Measurements from ENCODE around the gene GGA1. TPM values are rescaled to one million over a fixed set of nuclear protein-coding genes. Genes with fewer than 3 reads are reported as not detected.
A peak's percentile ranks its signal among the peaks of the same experiment; 100 is the strongest.
"Not testable (repeated sequence)": the region's sequence is repeated elsewhere in the genome, so short reads cannot be mapped to it uniquely, and the experiment has no call there.

Gene GGA1
- total RNA-seq, 1 experiment from 2014 or later: 34.1 TPM

DNA sequence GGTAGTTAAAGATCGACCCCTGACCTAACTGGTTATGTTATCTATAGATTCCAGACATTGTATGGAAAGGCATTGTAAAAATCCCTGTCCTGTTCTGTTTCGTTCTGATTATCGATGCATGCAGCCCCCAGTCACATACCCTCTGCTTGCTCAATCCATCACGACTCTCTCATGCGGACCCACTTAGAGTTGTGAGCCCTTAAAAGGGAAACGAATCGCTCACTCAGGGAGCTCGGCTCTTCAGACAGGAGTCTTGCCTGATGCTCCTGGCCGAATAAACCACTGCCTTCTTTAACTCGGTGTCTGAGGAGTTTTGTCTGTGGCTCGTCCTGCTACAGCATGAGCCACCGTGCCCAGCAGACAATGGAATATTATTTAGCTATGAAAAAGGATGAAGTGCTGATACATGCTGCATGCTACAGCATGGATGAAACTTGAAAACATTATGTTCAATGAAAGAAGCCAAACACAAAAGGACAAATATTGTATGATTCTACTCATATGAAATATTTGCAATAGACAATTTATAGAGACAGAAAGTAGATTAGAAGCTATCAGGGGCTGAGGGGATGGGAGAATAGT, 16.7 kb upstream of the GGA1 start:
- no peak overlapping the region for H3K4me3 ChIP-seq
- no peak for DNase-seq
- peaks cover 4% of the 10 kb centered on the region; the same call in 1 of the 2 replicates for H3K27me3 ChIP-seq
- no peaks in the 10 kb centered on the region for H3K36me3 ChIP-seq
- no peaks in the 10 kb centered on the region for H3K4me1 ChIP-seq
- no peaks in the 10 kb centered on the region for H3K9me3 ChIP-seq (replicated peaks)
- H3K27ac ChIP-seq: no peak overlapping the region

DNA sequence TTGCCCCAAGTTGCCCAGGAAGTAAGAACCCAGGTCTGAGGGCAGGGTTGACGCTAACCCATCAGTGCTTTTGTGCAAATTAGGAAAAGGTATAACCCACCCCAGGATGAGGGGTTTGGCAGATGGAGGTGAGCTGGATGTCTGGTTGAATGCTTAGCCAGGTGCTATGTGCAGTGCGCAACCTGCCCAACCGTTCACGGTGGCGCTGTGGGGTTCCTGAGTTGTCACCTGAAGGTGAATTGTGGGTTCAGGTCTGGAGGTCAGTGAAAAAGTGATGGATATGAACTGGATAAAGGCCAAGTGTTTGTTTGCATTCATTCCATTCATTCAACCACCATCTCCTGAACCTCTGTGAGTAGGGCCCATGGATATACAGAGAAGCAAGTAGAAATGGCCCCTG, 14.4 kb upstream of the GGA1 start:
- no peaks in the 10 kb centered on the region for H3K36me3 ChIP-seq

DNA sequence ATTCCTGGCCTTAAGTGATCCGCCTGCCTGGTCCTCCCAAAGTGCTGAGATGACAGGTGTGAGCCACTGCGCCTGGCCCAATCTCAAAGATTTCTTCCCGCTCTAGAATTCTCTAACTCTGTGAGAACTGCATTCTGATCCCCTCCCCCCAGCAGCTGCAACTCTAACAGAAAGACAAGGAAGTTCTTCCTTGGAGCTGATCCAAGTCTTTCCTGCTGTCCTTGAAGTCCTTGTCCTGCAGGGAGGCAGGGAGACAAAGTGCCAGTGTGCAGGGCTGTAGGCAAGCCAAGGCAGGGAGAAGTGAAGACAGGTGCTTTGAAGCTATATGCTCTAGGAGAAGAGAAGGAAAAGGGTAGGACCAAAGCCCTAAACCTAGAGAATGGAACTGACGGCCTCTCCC, 9.5 kb upstream of the GGA1 start:
- peak; percentile 84 to 92 for DNase-seq
- H3K27ac ChIP-seq: no peak overlapping the region
- no peaks in the 10 kb centered on the region for H3K27me3 ChIP-seq
- H3K9me3 ChIP-seq (replicated peaks): no peaks in the 10 kb centered on the region
- H3K4me1 ChIP-seq: peaks cover 6% of the 10 kb centered on the region; the same call in 1 of the 2 replicates
- no peaks in the 10 kb centered on the region for H3K36me3 ChIP-seq
- H3K4me3 ChIP-seq: no peak overlapping the region

More for the DNA sequence above, 14.4 kb upstream of the GGA1 start:
- no peak overlapping the region for H3K4me3 ChIP-seq
- no peaks in the 10 kb centered on the region for H3K9me3 ChIP-seq (replicated peaks)
- H3K4me1 ChIP-seq: peaks cover 3% of the 10 kb centered on the region; the same call in 1 of the 2 replicates
- DNase-seq: no peak
- no peaks in the 10 kb centered on the region; the same call in 1 of the 2 replicates for H3K27me3 ChIP-seq
- no peak overlapping the region for H3K27ac ChIP-seq

DNA sequence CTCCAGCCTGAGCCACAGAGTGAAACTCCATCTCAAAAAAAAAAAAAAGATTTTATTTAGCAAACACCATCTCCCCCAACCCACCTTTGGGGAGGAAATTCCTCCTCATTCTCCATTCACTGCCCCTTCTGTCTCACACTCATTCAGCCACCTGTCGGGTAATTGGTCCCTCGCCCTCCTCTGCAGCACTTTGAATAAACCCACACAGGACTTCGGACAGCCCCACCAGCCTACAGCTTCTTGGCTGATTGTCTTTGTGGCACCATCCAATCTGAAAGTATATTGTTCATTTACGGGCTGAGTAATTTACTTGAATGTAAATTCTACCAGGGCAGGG, 7.5 kb upstream of the GGA1 start:
- no peak for DNase-seq
- H3K27me3 ChIP-seq: peaks cover 6% of the 10 kb centered on the region; the same call in 1 of the 2 replicates
- no peaks in the 10 kb centered on the region for H3K36me3 ChIP-seq
- H3K27ac ChIP-seq: no peak overlapping the region
- no peaks in the 10 kb centered on the region for H3K9me3 ChIP-seq (replicated peaks)
- no peak overlapping the region for H3K4me3 ChIP-seq
- H3K4me1 ChIP-seq: peaks cover 6% of the 10 kb centered on the region; the same call in 1 of the 2 replicates

DNA sequence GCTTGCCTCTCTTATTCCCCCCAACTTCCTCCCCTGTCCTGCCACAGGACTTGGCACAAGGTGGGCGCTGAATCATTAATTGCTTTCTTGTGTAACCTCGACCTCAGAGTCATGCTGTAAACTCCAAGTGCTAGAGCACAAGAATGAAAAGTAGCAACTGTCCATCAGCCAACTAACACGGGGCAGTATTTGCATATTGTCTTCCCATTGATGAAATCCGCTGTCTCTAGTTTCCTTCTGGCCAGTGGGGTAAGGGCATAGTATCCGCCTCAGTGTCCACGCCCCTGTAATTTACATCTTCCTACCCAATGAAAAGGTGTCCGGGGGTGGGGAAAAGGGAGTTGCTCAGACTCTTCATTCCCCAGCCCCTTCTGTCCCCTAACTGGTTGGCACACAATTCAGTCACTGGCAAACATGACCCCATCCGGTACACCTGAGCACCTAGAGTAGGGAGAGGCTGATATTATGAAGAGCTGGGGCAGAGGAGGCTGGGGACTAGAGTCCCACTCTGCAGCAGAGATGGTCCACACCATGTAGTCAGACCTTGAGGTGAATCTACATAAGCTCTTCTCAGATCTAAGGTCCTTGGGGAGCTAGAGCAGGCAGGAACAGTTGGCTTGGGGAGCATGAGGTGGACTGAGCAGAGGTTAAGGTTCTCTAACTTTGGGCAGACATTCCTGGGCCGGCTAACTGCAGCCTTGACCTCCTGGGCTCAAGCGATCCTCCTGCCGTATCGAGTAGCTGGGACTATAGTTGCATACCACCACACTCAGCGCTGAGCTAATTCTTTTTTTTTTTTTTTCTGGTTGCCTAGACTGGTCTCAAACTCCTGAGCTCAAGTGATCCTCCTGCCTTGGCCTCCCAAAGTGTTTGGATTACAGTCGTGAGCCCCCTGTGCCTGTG, 6.8 kb upstream of the GGA1 start:
- no peaks in the 10 kb centered on the region for H3K9me3 ChIP-seq (replicated peaks)
- peaks cover 6% of the 10 kb centered on the region; the same call in 1 of the 2 replicates for H3K4me1 ChIP-seq
- peak; percentile 36 to 71 for DNase-seq
- H3K36me3 ChIP-seq: no peaks in the 10 kb centered on the region
- peaks cover 6% of the 10 kb centered on the region; the same call in 1 of the 2 replicates for H3K27me3 ChIP-seq
- no peak overlapping the region for H3K27ac ChIP-seq
- no peak overlapping the region for H3K4me3 ChIP-seq

DNA sequence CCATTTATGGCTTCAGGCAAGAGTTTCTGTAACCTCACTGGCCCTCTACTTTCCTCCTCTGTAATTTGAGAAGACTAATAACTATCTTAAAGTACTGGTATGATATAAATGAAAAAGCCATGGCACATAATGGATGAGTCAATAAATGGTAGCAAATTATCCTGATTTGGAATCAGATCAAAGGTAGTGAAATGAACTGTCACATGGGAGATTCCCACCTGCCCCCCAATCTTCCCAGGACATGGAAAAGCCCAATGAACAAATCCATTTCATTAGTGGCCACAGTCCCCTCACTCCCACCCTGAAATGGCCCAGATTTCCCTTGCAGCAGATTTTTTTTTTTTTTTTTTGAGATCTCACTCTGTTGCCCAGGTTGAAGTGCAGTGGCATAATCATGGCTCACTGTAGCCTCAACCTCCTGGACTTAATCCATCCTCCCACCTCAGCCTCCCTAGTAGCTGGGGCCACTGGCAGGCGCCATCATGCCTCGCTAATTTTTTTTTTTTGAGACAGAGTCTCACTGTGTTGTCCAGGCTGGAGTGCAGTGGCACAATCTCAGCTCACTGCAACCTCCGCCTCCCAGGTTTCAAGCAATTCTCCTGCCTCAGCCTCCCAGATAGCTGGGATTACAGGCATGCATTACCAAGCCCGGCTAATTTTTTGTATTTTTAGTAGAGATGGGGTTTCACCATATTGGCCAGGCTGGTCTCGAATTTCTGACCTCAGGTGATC, 5.9 kb upstream of the GGA1 start:
- not testable (repeated sequence) for H3K4me1 ChIP-seq; DNase-seq; H3K27ac ChIP-seq; H3K27me3 ChIP-seq; H3K4me3 ChIP-seq; H3K9me3 ChIP-seq (replicated peaks); H3K36me3 ChIP-seq

DNA sequence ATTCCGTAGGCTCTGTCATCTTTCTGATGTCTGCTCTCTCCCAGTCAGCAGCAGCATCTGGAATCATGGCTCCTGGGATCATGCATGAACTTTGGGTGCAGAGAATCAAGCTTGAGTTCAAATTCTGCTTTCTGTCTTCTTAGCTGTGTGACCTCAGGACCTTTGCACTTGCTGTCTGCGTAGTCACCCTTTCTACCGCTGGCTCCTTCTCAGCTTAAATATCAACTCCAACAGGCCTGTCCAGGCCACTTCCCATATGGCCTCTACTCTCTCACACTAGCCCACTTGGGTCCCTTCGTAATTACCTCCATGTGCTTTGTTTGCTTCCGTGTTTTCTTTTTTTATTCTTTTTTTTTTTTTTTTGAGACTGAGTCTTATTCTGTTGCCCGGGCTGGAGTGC, 4.6 kb upstream of the GGA1 start:
- H3K4me1 ChIP-seq: peaks cover 3% of the 10 kb centered on the region; the same call in 1 of the 2 replicates
- H3K4me3 ChIP-seq: no peak overlapping the region
- peaks cover 6% of the 10 kb centered on the region; the same call in 1 of the 2 replicates for H3K27me3 ChIP-seq
- H3K27ac ChIP-seq: no peak overlapping the region
- no peaks in the 10 kb centered on the region for H3K36me3 ChIP-seq
- H3K9me3 ChIP-seq (replicated peaks): no peaks in the 10 kb centered on the region
- DNase-seq: no peak

DNA sequence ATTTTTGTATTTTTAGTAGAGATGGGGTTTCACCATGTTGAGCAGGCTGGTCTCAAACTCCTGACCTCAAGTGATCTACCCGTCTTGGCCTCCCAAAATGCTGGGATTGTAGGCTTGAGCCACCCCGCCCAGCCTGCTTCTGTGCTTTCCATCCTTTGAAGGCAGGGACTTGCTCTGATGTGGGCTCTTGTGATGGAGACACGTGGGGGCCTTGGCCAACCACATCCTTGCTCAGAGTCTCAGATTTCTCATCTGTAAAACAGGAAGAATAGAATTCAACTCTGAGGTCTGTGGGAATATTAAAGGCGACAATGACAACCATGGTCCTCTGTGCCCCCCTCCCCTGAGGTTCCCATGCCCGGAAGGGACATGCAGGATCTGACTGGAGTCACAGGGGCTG, 3.8 kb upstream of the GGA1 start:
- H3K27me3 ChIP-seq: peaks cover 6% of the 10 kb centered on the region; the same call in 1 of the 2 replicates
- no peak overlapping the region for H3K27ac ChIP-seq
- H3K36me3 ChIP-seq: no peaks in the 10 kb centered on the region
- DNase-seq: no peak
- H3K9me3 ChIP-seq (replicated peaks): no peaks in the 10 kb centered on the region
- no peak overlapping the region for H3K4me3 ChIP-seq
- H3K4me1 ChIP-seq: peaks cover 3% of the 10 kb centered on the region; the same call in 1 of the 2 replicates

DNA sequence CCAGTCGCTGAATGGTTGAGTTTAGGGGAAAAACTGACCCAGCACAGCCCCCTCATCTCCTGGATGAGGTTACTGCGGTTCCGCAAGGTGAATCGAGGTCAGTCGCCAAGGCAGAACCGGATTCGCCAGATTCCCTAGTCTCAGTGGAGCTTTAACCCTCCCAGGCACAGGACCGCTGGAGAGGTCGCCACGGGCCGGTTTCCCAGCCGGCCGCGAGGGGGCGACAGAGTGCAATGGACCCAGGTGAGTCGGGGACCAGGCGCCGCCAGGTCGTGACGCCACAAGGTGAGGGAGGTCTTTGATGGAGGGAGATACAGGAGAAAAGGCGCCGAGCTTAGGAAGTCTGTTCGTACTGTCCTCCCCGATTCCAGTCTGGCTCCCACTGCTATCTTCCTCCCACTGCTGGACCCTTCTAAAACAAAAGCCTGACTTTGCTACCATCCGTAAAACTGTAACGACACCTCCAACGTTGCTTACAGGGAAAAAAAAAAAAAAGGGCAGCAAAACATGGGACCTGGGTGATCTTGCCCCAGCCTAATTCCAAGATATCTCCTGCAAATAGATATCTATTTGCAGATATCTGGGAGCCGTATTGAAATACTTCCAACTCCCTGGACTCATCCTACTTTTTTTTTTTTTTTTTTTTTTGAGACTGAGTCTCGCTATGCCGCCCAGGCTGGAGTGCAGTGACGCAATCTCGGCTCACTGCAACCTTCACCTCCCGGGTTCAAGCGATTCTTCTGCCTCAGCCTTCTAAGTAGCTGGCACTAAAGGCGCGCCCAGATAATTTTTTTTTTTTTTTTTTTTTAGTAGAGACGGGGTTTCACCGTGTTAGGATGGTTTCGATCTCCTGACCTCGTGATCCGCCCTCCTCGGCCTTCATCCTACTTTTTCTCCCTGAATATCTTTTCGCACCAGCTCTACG, 1.4 kb upstream of the GGA1 start:
- peak overlapping the region; percentile 34 for H3K4me3 ChIP-seq
- H3K4me1 ChIP-seq: no peaks in the 10 kb centered on the region
- H3K27ac ChIP-seq: no peak overlapping the region
- peak; percentile 54 to 76 for DNase-seq
- H3K9me3 ChIP-seq (replicated peaks): no peaks in the 10 kb centered on the region
- H3K36me3 ChIP-seq: no peaks in the 10 kb centered on the region
- H3K27me3 ChIP-seq: peaks cover 6% of the 10 kb centered on the region; the same call in 1 of the 2 replicates

DNA sequence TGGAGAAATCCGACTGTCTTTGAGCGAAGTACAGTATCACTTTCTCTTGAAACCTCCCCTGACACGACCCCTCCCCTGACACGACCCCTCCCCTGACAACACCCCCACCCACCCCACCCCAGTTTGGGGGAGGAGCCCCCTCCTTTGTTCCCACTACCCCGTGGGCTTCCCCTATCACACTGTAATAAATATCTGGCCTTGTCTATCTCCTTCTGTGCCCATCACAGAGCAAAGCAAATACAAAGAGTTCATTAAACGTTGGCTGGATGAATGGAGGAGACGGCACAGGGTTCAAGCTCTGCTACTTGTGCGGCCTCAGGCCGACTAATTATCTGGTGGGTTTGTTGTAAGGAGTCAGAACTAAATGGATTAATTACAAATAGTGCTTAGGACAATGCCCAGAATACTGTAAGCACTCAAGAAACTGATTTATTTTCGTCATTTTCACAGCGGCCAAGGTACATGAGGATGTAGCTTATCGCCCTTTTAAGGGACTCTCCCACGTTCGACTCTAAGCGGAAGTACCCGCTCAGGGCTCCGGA, 628 bp upstream of the GGA1 start:
- no peak for DNase-seq
- no peaks in the 10 kb centered on the region for H3K36me3 ChIP-seq

DNA sequence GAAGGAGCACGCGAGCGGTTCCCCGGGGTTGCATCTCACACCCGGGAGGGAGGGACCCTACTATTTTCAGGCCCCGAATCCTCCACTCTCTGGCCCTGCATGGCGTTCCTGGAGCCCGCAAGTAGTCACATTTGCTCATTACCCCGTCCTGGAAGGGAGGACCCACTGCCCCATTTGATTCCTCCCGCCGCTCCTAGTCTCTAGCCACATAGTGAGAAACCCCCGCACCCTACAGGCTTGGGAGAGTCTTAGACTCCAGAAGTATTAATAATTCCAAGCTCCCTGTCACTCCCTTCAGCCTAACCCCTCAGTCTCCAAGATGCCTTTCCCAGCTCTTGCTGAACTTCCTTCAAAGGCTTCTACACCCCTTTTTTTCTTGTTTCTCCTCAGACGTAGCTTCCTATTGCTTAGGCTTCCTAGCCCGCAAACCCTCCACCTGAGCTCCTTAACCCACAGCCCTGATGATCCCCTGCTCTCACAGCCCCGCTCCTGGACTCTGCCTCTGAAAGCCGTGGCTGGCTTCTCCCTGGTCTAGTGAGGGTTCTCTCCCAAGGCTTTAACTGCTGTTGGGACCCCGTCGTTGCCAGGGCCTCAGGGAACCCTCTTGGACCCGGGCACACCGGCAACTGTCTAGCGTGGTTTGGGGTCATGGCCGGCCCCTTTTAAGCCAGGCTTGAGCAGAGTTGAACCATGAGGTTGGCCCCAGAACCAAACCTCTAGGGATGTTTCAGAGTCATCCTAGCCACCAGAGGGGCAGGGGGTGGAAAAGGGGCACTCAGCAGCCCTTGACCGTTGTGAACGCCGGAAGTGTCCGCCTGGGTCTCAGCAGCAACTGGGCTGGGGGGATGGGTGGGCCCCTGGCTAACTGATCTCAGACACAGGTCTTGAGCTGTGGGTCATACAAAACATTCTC, 862 bp downstream of the GGA1 start:
- no peaks in the 10 kb centered on the region for H3K4me1 ChIP-seq
- H3K36me3 ChIP-seq: peaks cover under 1% of the 10 kb centered on the region; the same call in 1 of the 2 replicates
- H3K27me3 ChIP-seq: peaks cover 6% of the 10 kb centered on the region; the same call in 1 of the 2 replicates
- H3K9me3 ChIP-seq (replicated peaks): no peaks in the 10 kb centered on the region
- no peak for DNase-seq
- peak overlapping the region; percentile 85 for H3K27ac ChIP-seq
- peak overlapping the region; percentile 95 for H3K4me3 ChIP-seq

More for the DNA sequence above, 628 bp upstream of the GGA1 start:
- H3K9me3 ChIP-seq (replicated peaks): no peaks in the 10 kb centered on the region
- H3K4me1 ChIP-seq: no peaks in the 10 kb centered on the region
- H3K27me3 ChIP-seq: peaks cover 6% of the 10 kb centered on the region; the same call in 1 of the 2 replicates
- peak overlapping the region; percentile 95 for H3K4me3 ChIP-seq
- peak overlapping the region; percentile 85 for H3K27ac ChIP-seq

DNA sequence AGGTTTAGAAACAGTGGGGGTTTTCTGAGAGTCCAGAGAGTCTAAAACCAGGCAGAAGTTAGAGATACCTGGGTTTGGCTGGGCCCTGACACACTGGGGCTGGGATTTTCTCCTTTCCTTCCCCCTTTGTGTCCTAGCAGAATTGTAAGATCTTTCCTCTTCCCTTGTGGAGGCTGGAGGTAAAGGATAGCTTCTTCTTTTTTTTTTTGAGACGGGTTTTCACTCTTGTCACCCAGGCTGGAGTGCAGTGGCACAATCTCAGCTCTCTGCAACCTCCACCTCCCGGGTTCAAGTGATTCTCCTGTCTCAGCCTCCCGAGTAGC, 1.5 kb downstream of the GGA1 start:
- not testable (repeated sequence) for H3K27ac ChIP-seq; H3K36me3 ChIP-seq; H3K27me3 ChIP-seq; H3K4me1 ChIP-seq; H3K9me3 ChIP-seq (replicated peaks); DNase-seq
- peak overlapping the region; percentile 95 for H3K4me3 ChIP-seq

All from SJCRH30 (cell line).